Measurements from ENCODE around the gene MED16.

- TF ChIP-seq ZC3H13 (CRISPR knock-in tag; IDR thresholded peaks at IDR 0.05) (no peak), MAX (IDR thresholded peaks at IDR 0.05) (no peak), YY1 (IDR thresholded peaks at IDR 0.05; ENCODE audit: insufficient read depth, insufficient replicate concordance, low read depth, low read length) (no peak), CTCF (CRISPR knock-in tag; IDR thresholded peaks at IDR 0.05) (no peak), ZNF274 (CRISPR knock-in tag; IDR thresholded peaks at IDR 0.05) (no peak), BHLHE40 (IDR thresholded peaks at IDR 0.05; ENCODE audit: low read length) (no peak), SALL2 (CRISPR knock-in tag; IDR thresholded peaks at IDR 0.05) (no peak), FOSL1 (CRISPR knock-in tag; IDR thresholded peaks at IDR 0.05; ENCODE audit: borderline replicate concordance) (no peak)
- TF ChIP-seq, protein P1, sequence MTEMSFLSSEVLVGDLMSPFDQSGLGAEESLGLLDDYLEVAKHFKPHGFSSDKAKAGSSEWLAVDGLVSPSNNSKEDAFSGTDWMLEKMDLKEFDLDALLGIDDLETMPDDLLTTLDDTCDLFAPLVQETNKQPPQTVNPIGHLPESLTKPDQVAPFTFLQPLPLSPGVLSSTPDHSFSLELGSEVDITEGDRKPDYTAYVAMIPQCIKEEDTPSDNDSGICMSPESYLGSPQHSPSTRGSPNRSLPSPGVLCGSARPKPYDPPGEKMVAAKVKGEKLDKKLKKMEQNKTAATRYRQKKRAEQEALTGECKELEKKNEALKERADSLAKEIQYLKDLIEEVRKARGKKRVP (CRISPR knock-in tag; IDR thresholded peaks at IDR 0.05): no peak
- TF ChIP-seq, protein P2, sequence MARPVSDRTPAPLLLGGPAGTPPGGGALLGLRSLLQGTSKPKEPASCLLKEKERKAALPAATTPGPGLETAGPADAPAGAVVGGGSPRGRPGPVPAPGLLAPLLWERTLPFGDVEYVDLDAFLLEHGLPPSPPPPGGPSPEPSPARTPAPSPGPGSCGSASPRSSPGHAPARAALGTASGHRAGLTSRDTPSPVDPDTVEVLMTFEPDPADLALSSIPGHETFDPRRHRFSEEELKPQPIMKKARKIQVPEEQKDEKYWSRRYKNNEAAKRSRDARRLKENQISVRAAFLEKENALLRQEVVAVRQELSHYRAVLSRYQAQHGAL (CRISPR knock-in tag; IDR thresholded peaks at IDR 0.05; ENCODE audit: not compliant biosample characterization): no peak
Measured at GRCh38 chr19:889662-890295, 3.2 kb downstream of the MED16 start.
